SK-N-MC (cell line): ENCODE data around the gene JUND.

ENCODE experiments used
- EZH2 ChIP-seq: fragments of 200-600 bp; sonication (generic); IDR thresholded peaks from one replicate; pipeline ENCODE4 v1.6.1; 2017; ENCODE audit warnings: antibody characterized with exemption
- POLR2AphosphoS5 ChIP-seq: IDR thresholded peaks from 2 replicates; pipeline ENCODE4 v1.6.1; 2012; ENCODE audit warnings: mild to moderate bottlenecking, low read depth, low read length, borderline replicate concordance

GRCh38 chr19:18289471-18290301 is 8.3 kb upstream of the JUND start:
- no peak for TF ChIP-seq POLR2AphosphoS5
- no peak for TF ChIP-seq EZH2
